Measurements from ENCODE around the gene BPTF.

DNA sequence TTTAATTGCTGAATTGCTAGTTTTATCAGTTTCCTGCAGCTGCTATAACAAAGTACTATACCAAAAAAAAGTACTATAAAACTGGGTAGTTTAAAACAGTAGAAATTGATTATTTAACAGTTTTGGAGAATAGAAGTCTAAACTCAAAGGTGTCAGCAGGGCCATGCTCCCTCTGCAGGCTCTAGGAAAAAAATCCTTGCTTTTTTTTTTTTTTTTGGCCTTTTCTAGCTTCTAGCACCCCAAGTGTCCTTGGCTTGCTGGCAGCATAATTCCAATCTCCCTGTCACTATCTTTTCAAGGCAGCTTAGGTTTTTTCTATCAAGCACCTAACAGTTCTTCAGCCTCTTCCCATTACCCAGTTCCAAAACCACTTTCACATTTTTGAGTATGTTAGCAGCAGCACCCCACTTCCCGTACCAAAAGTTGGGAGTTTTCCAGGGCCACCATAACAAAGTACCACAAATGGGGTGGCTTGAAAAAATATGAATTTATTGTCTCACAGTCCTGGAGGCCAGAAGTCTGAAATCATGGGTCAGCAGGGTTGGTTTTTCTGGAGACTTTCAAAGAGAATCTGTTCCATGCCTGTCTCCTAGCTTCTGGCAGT, 37.4 kb downstream of the BPTF start:
- TF ChIP-seq, protein P1, sequence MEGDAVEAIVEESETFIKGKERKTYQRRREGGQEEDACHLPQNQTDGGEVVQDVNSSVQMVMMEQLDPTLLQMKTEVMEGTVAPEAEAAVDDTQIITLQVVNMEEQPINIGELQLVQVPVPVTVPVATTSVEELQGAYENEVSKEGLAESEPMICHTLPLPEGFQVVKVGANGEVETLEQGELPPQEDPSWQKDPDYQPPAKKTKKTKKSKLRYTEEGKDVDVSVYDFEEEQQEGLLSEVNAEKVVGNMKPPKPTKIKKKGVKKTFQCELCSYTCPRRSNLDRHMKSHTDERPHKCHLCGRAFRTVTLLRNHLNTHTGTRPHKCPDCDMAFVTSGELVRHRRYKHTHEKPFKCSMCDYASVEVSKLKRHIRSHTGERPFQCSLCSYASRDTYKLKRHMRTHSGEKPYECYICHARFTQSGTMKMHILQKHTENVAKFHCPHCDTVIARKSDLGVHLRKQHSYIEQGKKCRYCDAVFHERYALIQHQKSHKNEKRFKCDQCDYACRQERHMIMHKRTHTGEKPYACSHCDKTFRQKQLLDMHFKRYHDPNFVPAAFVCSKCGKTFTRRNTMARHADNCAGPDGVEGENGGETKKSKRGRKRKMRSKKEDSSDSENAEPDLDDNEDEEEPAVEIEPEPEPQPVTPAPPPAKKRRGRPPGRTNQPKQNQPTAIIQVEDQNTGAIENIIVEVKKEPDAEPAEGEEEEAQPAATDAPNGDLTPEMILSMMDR (IDR thresholded peaks at IDR 0.05; ENCODE audit: insufficient read depth, low read length, poor library complexity, severe bottlenecking) = no peak
- no peak for TF ChIP-seq EZH2phosphoT487 (conservative IDR thresholded peaks at IDR 0.05; ENCODE audit: low read length)

All from SU-DHL-6 (cell line).